ENCODE results near the gene MMP12. TPM values are rescaled to one million over a fixed set of nuclear protein-coding genes. Genes with fewer than 3 reads are reported as not detected.

The MMP12 gene
- total RNA-seq, 1 experiment from 2014 or later = not detected

DNA sequence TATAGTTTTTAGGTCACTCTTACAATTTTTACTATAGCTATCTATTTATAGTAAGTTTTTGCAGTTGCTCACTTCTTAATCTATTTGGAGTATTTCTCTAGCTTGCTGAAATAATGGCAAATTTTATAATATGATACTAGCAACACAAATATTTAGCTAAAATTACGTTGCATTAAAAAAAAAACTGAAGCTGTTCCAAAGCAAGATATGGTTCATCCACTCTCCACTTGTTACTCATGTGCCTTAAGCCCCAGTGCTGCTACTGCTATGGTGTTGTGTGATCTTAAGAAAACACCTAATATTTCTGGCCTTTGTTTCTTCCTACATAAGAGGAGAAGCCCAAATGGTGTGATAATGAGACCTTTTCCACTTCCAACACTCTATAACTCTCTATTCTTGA is 31.9 kb downstream of the MMP12 start:
- Mint-ChIP-seq H3K4me1 (peaks cover 7% of the 10 kb centered on the region), H3K36me3 (no peaks in the 10 kb centered on the region), H3K27me3 (ENCODE audit: low read depth) (no peaks in the 10 kb centered on the region), H3K27ac (no peak overlapping the region), H3K4me3 (no peak overlapping the region), H3K9me3 (peaks cover 4% of the 10 kb centered on the region; the same call in 1 of the 2 replicates)
- no peak for ATAC-seq
- TF ChIP-seq, protein P1, sequence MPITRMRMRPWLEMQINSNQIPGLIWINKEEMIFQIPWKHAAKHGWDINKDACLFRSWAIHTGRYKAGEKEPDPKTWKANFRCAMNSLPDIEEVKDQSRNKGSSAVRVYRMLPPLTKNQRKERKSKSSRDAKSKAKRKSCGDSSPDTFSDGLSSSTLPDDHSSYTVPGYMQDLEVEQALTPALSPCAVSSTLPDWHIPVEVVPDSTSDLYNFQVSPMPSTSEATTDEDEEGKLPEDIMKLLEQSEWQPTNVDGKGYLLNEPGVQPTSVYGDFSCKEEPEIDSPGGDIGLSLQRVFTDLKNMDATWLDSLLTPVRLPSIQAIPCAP (CRISPR knock-in tag; IDR thresholded peaks at IDR 0.05) = no peak
- TF ChIP-seq, protein P2, sequence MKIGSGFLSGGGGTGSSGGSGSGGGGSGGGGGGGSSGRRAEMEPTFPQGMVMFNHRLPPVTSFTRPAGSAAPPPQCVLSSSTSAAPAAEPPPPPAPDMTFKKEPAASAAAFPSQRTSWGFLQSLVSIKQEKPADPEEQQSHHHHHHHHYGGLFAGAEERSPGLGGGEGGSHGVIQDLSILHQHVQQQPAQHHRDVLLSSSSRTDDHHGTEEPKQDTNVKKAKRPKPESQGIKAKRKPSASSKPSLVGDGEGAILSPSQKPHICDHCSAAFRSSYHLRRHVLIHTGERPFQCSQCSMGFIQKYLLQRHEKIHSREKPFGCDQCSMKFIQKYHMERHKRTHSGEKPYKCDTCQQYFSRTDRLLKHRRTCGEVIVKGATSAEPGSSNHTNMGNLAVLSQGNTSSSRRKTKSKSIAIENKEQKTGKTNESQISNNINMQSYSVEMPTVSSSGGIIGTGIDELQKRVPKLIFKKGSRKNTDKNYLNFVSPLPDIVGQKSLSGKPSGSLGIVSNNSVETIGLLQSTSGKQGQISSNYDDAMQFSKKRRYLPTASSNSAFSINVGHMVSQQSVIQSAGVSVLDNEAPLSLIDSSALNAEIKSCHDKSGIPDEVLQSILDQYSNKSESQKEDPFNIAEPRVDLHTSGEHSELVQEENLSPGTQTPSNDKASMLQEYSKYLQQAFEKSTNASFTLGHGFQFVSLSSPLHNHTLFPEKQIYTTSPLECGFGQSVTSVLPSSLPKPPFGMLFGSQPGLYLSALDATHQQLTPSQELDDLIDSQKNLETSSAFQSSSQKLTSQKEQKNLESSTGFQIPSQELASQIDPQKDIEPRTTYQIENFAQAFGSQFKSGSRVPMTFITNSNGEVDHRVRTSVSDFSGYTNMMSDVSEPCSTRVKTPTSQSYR (CRISPR knock-in tag; IDR thresholded peaks at IDR 0.05) = no peak
- no peak for TF ChIP-seq FOXP1 (CRISPR knock-in tag; IDR thresholded peaks at IDR 0.05; ENCODE audit: borderline replicate concordance)
- TF ChIP-seq, protein P3, sequence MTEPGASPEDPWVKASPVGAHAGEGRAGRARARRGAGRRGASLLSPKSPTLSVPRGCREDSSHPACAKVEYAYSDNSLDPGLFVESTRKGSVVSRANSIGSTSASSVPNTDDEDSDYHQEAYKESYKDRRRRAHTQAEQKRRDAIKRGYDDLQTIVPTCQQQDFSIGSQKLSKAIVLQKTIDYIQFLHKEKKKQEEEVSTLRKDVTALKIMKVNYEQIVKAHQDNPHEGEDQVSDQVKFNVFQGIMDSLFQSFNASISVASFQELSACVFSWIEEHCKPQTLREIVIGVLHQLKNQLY (CRISPR knock-in tag; IDR thresholded peaks at IDR 0.05) = no peak
- TF ChIP-seq, protein P4, sequence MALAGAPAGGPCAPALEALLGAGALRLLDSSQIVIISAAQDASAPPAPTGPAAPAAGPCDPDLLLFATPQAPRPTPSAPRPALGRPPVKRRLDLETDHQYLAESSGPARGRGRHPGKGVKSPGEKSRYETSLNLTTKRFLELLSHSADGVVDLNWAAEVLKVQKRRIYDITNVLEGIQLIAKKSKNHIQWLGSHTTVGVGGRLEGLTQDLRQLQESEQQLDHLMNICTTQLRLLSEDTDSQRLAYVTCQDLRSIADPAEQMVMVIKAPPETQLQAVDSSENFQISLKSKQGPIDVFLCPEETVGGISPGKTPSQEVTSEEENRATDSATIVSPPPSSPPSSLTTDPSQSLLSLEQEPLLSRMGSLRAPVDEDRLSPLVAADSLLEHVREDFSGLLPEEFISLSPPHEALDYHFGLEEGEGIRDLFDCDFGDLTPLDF (CRISPR knock-in tag; IDR thresholded peaks at IDR 0.05) = no peak
- TF ChIP-seq ELF4 (CRISPR knock-in tag; IDR thresholded peaks at IDR 0.05; ENCODE audit: low read depth) = no peak
- no peak for DNase-seq (ENCODE audit: low spot score)
- ChIA-PET CTCF (interaction anchor here (1.1 to 1.8 kb wide), 3 partner anchors 12 to 72 kb away, joined by 5 to 9 read pairs (median 6); no protein-coding TSS in a partner anchor), POLR2A (no interaction called here)

DNA sequence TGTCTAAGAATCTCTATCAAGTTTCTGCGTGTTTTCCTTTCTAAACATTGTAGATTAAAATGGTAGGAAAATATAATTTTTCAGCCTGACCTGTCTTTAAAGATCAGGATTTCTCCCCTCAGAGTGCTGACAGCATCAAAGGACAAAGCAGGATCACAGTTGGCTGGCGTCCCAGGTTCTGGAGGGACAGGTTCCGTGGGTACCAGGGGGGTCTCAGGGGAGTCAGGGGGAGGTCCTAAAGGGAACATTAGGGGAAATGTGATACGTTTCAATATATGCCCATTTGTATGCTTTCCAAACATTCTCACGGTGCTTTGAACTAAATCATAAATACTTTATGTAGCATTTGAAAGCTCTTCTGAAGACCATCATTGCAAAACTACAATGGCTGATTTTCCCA is 34.8 kb downstream of the MMP12 start:
- DNase-seq (ENCODE audit: low spot score) (no peak), ATAC-seq (no peak)
- Mint-ChIP-seq H3K27me3 (ENCODE audit: low read depth) (no peaks in the 10 kb centered on the region), H3K4me3 (no peak overlapping the region), H3K27ac (no peak overlapping the region), H3K9me3 (no peaks in the 10 kb centered on the region), H3K36me3 (no peaks in the 10 kb centered on the region), H3K4me1 (peaks cover 33% of the 10 kb centered on the region)
- ChIA-PET POLR2A (no interaction called here), CTCF (interaction anchor here (0.7 to 1.0 kb wide), 2 partner anchors 10 to 75 kb away, joined by 3 read pairs; no protein-coding TSS in a partner anchor)
- TF ChIP-seq ZBTB21 (CRISPR knock-in tag; IDR thresholded peaks at IDR 0.05; ENCODE audit: borderline replicate concordance) (no peak), RELA (CRISPR knock-in tag; IDR thresholded peaks at IDR 0.05; ENCODE audit: borderline replicate concordance) (no peak), ZNF317 (CRISPR knock-in tag; IDR thresholded peaks at IDR 0.05; ENCODE audit: borderline replicate concordance, low read depth) (no peak), TEAD4 (CRISPR knock-in tag; IDR thresholded peaks at IDR 0.05) (no peak)

DNA sequence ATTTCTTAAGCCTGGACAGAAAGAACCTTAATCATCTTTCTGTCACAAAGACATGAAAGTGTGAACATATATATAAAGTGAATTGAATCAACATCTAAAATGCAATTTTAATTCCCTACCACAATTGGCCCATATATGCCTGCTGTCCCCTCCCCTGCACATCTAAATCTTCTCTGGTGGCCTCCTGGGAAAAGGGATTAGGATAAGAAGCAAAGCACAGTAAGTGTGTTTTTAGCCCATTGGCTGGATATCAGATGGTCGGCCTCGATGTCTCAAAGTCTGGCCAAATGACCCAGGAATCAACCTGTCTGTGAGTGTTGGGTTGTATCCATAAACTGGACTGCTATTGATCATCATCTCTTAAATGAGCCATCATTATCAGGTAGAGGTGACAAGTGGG is 37.1 kb downstream of the MMP12 start:
- no peak for DNase-seq (ENCODE audit: low spot score)
- Mint-ChIP-seq H3K27ac (no peak overlapping the region), H3K4me1 (peaks cover 31% of the 10 kb centered on the region), H3K27me3 (ENCODE audit: low read depth) (no peaks in the 10 kb centered on the region), H3K9me3 (no peaks in the 10 kb centered on the region), H3K4me3 (no peak overlapping the region), H3K36me3 (no peaks in the 10 kb centered on the region)
- ChIA-PET CTCF (interaction anchor here (1.0 kb wide), 1 partner anchor 104 kb away, joined by 4 read pairs; no protein-coding TSS in a partner anchor), POLR2A (no interaction called here)
- no peak for ATAC-seq
- TF ChIP-seq CREB1 (CRISPR knock-in tag; IDR thresholded peaks at IDR 0.05) (no peak), ZNF423 (CRISPR knock-in tag; IDR thresholded peaks at IDR 0.05) (no peak), TEAD1 (CRISPR knock-in tag; IDR thresholded peaks at IDR 0.05) (no peak), KAT7 (CRISPR knock-in tag; IDR thresholded peaks at IDR 0.05; ENCODE audit: borderline replicate concordance) (no peak), FOXJ3 (CRISPR knock-in tag; IDR thresholded peaks at IDR 0.05; ENCODE audit: borderline replicate concordance) (no peak), ZNF138 (CRISPR knock-in tag; conservative IDR thresholded peaks at IDR 0.05) (no peak), ZNF263 (CRISPR knock-in tag; IDR thresholded peaks at IDR 0.05; ENCODE audit: low read depth) (no peak), MYBL2 (CRISPR knock-in tag; IDR thresholded peaks at IDR 0.05) (no peak)
- TF ChIP-seq, protein P5, sequence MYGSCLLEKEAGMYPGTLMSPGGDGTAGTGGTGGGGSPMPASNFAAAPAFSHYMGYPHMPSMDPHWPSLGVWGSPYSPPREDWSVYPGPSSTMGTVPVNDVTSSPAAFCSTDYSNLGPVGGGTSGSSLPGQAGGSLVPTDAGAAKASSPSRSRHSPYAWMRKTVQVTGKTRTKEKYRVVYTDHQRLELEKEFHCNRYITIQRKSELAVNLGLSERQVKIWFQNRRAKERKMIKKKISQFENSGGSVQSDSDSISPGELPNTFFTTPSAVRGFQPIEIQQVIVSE (CRISPR knock-in tag; IDR thresholded peaks at IDR 0.05; ENCODE audit: borderline replicate concordance) = no peak
- TF ChIP-seq, protein P4 (CRISPR knock-in tag; IDR thresholded peaks at IDR 0.05) = no peak
- TF ChIP-seq, protein P6, sequence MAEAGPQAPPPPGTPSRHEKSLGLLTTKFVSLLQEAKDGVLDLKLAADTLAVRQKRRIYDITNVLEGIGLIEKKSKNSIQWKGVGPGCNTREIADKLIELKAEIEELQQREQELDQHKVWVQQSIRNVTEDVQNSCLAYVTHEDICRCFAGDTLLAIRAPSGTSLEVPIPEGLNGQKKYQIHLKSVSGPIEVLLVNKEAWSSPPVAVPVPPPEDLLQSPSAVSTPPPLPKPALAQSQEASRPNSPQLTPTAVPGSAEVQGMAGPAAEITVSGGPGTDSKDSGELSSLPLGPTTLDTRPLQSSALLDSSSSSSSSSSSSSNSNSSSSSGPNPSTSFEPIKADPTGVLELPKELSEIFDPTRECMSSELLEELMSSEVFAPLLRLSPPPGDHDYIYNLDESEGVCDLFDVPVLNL (CRISPR knock-in tag; IDR thresholded peaks at IDR 0.05; ENCODE audit: borderline replicate concordance, low read depth) = no peak
- TF ChIP-seq, protein P7, sequence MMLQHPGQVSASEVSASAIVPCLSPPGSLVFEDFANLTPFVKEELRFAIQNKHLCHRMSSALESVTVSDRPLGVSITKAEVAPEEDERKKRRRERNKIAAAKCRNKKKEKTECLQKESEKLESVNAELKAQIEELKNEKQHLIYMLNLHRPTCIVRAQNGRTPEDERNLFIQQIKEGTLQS (CRISPR knock-in tag; conservative IDR thresholded peaks at IDR 0.05) = no peak
